NCI-H2171 (cell line): ENCODE measurements around the gene EHBP1L1.
"Not testable (repeated sequence)": the region's sequence is repeated elsewhere in the genome, so short reads cannot be mapped to it uniquely, and the experiment has no call there.

Experiments used
- DNase-seq: peaks from one replicate; lab custom pipeline; 2025; lab: John Stamatoyannopoulos, UW

EHBP1L1 gene

DNA sequence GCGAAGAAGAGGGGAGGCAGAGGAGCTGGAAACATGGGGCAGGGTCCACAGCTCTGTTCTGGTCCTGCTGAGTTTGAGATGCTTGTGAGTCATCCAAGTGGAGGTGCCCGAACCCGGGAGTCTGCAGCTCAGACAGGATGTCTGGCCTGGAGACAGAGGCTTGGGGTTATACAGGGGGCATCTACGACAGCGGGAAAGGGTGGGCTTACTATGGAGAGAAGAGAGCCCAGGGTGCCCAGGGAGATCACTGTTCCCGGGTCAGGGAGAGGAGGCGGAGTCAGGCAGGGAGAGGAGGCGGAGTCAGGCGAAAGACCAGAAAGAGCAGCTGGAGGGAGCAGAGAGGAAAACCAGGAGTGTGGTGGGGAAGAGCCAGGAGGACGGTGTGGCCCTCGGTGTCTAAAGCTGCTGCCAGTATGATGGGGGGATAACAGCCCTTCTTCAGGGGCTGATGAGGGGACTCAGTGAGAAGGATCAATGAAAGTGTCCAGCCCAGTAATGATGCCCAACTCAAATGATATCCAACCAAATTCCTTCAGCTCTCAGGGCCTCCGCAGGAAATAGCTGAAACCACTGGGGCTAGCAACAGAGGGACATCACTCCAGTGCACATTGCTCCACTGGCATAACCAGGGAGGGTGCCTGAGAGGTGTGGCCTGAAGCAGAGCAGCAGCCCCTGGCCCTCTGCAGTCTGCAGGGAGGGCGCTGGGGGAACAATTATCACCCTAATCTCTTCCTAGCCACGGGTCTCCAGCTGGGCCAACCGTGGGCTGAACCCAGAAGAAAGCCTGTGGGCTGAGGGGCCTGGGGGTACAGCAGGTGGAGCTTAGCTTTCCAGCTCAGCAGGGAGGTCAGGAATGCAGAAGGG lies 15.1 kb upstream of the EHBP1L1 start:
- DNase-seq, result no peak

DNA sequence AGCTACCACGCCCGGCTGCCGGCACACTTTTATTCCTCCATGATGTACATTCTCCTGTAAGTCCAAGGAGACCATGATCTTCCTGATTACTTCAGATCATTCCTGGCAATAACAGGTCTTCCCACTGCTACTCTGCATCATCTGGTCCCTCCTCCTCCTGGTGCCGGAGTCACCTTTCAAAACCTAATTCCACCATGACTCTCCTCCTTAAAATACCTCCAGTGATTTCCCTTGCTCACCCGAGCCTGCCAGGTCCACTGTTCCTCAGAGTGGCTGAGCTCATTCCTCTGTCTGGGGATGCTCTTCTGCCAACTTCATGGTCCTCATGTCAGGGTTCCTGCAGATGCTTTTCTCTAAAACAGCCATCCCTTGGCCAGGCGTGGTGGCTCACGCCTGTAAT lies 13.8 kb upstream of the EHBP1L1 start:
- no peak for DNase-seq

DNA sequence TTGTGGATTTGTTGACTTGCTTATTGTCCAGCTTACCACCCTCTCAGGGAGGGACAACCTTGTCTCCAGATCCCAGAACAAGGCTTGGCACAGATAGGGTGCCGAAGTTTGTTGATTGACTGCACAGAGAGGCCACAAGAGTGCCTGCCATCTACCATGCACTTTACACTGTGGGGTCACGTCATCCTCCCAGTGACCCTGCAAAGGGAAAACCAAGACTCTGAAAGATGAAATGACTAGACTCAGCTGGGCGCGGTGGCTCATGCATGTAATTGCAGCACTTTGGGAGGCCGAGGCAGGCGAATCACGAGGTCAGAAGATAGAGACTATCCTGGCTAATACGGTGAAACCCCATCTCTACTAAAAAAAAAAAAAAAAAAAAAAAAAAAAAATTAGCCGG lies 13.1 kb upstream of the EHBP1L1 start:
- no peak for DNase-seq

DNA sequence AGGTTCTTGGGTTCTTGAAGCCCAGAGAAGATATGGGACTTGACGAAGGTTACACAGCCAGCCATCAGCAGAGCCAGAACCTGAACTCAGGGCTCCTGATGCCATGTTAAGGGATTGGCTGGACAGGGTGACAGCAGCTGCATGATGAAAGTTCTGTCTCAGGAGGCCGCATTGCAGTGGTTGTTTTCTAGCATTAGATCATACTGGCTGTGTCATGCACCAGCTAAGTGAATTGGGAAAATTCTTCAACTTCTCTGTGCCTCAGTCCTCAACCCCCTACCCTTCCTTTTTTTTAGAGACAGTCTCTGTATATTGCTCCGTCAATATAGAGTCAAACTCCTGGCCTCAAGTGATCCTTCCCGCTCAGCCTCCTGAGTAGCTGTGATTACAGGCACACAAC lies 12.3 kb upstream of the EHBP1L1 start:
- no peak for DNase-seq

DNA sequence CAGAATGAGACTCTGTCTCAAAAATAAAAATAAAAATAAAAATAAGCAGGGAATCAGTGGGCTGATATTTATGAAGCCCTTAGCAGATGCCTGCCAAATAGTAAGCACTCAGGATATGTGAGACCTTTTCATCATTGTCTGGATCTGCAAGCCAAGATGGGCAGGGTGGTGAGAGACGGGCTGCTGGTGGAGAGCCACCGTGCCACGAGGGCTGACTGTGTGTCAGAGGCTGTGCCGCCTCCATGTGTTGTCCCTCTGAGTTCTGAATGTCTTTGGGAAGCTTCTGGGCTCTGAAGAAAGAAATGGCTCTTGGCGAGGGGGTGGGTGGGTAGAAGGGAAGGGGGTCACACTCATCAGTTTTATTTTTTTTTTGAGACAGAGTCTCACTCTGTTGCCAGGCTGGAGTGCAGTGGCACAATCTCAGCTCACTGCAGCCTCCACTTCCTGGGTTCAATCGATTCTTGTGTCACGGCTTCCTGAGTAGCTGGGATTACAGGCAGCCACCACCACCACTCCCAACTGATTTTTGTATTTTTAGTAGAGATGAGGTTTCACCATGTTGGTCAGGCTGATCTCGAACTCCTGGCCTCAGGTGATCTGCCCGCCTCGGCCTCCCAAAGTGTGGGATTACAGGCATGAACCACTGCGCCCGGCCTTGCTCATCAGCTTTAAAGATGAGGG lies 10.8 kb upstream of the EHBP1L1 start:
- not testable (repeated sequence) for DNase-seq

DNA sequence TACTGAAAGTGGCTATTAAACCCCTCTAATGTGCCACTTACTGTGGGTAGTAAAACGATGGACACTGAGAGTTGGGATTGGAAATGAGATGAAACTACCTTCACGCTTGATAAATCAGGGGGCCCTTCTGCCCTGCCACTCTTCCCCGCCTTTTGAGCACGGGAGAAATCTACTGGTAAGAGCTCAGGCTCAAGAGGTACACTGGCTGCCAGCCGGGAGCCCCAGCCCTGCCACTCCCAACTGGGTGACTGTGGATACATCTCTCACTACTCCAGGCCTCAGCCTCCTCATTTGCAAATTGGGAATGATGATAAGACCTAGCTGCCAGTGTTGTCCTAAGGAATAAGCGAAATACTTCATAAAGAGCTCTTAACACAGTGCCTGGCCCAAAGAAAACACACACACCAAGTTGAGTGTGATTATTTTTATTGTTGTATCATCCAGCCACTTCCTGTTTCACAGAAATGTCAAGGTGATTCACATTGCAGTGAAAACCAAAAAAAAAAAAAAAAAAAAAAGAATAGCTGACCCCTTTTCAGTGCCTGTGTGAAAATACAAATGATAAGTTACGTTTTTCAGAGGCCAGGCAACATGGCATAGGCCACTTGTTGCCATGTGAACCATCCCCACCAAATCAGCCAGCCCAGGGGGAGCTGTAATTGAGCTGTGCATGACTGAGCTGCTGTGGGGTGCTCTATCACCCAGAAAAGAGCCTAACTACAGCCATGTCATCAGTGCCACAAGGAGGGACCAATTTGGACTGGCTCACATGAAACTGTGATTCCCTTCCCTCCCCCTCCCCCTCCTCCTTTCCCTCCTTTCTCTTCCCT lies 10.0 kb upstream of the EHBP1L1 start:
- no peak for DNase-seq

DNA sequence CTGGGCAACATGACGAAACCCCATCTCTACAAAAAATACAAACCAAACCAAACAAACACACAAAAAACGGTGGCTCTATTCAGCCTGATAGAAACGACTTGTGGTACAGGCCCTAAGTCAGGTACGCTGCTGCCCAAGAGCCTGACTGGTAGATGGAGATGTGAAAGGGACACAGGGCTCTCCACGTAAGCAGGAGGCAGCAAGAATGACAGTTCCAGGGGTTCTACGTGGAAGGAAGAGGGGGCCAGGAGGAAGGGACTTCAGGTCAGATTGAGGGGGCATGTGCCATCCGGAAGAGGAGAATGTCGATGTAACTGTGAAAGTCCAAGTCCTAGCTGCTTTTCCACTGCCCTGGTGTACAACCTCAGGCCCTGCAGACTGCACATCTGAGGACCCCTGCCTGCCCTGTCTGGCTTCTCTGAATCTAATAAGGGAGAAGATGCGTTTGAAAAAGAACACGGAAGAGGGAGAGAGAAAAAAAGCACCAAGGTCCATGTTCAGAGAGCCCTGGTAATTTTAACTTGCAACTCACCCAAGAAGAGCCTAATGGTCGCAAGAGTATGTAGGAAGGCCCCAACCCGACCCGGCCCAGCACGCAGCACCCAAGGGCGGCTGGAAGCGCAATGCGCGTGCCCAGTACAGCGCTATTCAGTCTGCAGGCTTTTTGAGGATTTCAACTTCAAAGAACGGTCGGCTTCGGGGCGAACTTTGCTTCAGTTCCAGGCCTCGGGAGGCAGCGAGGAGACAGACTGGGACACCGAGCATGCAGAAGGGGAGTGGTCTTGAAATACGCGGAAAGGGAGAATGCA lies 6.5 kb upstream of the EHBP1L1 start:
- no peak for DNase-seq

DNA sequence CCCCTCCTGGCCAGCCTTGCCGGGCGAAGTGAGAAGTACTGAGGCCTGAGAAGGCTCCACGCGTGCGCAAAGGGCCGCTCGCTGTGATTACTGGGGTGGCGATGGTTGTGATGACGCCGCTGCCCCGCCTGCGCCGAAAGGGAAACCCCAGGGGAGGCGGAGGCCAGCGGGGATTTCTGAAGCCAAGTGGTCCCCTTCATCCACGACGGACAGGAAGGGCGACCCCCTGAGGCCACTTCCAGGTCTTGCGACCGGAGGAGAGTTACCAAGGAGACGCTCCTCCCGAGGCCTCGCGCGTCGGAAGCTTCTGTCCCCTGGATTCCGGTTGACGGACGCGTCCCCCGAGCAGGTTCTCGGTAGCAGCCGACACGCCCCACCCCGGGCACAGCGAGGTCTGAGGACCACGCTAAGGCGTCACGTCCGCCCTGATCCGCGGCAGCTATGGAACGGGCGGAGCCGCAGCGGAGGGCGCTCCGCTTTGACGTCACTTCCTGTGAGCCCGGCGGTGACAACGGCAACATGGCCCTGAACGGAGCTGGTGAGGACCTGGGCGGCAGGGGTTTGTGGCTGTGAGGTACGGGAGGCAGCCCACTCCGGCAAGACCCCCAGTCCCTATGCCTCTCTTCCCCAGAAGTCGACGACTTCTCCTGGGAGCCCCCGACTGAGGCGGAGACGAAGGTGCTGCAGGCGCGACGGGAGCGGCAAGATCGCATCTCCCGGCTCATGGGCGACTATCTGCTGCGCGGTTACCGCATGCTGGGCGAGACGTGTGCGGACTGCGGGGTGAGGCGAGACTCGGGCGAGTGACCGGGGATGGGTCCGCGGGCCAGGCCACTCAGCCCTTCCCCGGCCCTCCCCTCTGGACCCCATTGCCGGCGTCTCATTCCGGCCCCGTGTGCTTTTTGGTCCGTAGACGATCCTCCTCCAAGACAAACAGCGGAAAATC lies 5.6 kb upstream of the EHBP1L1 start, which contains the start of gene ZNRD2:
ZNRD2 (plus strand) TSS at position 505 of the 946 bp plus-strand sequence; CDS start at position 520, 15 bp downstream.
- peak; percentile 98 for DNase-seq

DNA sequence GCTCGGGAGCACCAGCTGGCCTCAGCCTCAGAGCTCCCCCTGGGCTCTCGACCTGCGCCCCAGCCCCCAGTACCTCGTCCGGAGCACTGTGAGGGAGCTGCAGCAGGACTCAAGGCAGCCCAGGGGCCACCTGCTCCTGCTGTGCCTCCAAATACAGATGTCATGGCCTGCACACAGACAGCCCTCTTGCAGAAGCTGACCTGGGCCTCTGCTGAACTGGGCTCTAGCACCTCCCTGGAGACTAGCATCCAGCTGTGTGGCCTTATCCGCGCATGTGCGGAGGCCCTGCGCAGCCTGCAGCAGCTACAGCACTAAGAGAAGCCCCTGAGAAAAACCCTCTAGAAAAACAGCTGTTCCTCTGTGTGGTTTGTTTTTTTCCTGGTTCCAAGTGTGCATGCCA lies 4.4 kb upstream of the EHBP1L1 start:
- DNase-seq, result no peak

DNA sequence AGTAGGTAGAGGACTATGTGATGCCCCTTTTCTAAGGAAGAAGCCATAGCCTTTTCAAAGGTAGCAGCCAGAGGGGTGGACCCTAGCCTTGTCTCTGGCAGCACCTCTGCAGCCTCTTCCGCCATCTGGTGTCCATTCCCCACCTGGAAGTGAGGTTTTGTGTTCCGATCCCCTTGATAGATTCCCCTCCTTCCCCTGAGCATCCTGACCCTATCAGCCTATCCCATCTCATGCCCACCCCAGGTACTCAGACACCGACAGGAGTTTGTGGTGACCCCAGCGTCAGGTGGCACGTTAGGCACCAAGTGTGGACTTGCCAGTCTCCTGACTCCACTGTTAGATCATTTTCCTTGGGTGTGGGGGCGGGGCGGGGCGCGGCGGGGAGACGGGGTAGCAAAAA lies 3.9 kb upstream of the EHBP1L1 start:
- no peak for DNase-seq

DNA sequence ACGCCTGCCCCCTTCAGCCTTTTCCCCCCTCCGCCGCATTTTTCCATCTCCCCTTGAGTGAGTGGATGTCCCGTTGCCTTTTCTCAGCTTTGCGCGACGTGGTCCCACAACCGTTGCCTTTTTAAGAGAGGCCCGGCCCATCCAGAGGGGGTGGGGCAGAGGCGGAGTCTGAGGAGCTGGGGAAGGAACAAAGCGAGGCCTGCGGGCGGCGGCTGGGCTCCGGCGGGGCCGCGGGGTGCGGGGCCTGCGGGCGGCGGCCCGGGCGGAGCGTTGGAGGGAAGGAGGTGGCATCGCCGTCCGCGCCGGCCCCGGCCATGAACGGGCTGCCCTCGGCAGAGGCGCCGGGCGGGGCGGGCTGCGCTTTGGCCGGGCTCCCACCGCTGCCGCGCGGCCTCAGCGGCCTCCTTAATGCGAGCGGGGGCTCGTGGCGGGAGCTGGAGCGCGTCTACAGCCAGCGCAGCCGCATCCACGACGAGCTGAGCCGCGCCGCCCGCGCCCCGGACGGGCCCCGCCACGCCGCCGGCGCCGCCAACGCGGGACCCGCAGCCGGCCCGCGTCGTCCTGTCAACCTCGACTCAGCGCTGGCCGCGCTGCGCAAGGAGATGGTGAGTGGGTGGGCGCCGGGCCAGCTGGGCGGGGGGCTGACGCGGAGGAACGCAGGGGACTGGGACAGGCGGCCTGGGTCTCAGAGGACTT lies 3.3 kb upstream of the EHBP1L1 start, which contains the start of gene FAM89B:
FAM89B (plus strand) TSS at position 183 of the 696 bp plus-strand sequence; CDS start at position 315, 132 bp downstream.
- DNase-seq, result peak; percentile 82

DNA sequence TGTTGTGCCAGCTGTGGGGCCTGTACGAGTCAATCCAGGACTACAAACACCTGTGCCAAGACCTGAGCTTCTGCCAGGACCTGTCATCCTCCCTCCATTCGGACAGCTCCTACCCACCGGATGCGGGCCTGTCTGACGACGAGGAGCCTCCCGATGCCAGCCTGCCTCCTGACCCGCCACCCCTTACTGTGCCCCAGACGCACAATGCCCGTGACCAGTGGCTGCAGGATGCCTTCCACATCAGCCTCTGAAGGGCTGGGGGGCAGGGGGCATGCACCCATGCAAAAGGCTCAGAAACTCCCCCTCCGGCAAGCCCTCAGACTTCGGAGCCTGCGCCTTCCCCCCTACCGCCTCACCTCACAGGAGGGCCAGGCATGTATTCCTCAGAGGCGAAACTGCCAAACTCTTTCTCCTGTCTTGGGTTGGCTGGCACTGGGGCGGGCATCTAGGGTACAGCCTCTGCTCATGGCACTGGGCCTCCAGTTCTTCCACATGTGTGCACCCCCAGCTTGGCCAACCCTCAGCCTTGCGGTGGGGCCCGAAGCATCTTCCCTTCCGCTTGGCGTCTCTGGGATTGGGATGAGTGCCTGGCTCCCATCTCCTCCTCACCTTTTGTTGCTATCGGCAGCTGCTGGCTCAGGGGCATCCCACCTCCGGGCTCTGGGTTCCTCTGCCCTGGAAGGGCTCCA lies 2.3 kb upstream of the EHBP1L1 start:
- no peak for DNase-seq

DNA sequence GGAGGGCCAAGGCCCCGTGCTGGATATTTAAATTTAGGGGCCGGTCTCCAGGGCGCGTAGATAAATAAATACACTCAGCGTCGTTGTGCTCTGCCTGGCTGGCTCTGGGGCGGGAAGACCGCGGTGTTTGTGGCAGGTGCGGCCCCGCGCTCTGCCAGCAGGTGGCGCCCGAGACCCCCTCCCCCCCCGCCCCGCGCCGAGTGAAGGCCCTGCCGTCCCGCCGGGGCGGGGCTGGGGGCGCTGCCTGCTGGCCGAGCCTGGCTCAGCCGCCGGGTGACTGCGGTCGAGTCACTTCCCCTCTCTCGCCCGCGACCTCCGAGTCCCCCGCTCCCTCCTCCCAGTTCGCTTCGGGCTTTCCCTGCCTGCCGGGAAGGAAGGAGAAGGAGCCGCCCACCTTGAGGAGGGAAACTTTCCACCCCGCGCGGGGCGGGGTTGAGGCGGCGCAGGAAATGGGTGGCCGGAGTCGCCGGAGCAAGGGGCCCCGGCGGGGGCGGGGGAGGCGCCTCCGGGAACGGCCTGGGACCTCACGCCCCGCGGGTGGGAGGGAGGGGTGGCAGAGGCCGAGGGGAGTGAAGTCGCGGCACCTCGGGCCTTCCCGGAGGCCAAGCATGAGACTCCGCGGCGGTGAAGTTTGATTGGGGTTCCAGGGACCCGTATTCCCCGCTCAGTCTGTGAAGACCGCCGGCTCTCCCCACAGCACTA lies 1.6 kb upstream of the EHBP1L1 start:
- DNase-seq, result no peak

DNA sequence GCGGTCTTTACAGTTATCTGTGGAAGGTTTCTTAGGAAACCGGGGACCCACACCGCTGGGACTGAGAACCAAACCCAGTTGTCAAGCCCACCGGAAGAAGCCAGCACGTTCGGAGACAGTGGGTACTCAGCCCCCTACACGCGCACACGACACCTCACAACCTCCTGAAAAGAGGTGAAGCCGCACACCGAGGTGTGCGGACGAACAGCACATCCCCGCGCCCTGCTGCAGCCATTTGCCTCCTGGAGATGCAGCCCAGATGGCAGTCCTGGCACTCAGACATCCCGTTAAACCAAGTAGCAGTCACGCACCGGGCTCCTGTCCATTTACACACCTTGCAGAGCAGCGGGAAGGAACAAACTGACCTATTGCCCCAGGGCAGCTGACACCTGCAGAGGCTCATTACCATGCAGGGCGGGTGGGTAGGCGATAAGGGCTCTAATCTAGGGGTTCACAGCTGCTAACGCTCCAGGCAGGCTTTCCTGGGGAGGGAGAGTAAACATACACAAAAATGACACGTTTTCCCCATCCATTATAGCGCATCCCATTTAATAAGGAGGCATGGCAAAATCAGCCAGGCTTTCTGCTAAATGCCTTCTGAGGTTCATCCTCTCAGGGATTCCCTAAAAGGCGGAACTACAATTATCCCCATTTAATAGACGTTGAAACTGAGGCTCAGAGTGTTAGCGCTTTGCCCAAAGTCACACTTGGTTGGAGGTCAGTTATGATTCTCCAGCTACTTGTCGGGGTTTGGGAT lies 864 bp upstream of the EHBP1L1 start:
- DNase-seq, result no peak

DNA sequence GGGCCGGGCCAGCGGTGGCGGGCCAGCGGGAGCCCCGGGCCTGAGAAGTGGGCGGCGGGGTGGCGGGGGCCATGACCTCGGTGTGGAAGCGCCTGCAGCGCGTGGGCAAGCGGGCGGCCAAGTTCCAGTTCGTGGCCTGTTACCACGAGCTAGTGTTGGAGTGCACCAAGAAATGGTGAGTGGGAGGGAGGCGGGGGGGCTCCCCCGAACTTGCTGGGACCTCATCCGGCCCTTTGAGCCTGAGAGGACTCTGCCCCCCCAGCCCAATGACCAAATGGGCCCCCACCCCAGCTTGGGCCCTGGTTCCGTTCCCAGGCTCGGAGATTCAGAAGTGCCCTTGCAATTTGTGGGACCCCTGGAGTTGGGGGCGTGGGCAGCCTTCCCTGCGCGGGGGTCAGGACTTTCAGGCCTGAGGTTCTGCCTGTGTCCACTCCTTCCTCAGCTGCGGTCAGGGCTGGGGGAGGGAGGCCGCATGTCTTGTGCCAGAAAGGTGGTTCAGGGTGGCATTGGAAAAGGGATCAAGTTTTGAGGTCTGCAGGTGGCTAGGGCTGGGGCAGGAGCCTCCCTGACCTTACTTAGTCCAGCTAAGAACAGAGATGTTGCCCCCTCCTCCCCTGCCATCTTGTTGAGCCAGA lies 496 bp downstream of the EHBP1L1 start:
- no peak for DNase-seq

DNA sequence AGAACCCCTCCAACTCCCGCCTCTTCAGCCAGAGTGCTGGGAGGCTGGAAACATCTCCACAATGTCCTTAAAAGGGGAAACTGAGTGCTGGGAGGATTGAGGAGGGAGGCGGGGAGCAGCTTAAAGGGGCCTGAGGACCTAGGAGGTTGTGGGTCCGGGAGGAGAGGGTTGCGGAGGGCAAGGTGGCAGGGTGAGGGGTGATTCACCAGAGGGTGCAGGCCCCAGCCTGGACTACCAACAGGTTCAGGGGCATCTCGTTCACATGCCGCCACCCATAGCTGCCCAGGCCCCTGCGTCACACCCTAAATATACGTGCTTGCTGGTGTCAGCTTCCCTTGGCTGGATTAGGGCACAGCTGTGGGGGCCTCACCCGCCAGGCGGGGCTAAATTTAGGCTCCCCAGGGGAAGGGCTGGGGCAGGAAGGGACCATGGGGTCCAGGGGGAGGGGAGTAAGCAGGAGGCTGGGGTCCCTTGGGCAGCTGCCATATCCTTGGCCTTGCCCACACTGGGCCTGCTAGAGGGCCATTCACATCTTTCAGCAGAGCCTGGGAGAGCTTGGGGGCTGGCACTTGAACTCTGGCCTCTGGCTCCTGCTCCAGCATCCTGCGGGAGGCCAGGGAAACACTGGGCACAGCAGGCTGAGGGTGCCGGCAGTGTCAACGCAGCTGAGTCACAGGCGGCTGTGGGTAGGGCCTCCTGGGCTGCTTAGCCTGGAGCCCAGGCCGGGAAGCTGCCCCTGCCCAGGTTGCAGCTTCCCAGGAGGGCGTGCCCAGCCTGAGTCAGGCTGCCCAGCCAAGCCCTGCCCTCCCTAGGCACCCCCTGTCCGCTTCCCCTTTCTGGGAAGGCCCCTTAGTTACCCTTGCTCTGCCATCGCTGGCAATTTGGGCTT lies 1.3 kb downstream of the EHBP1L1 start:
- no peak for DNase-seq
